Hepatocyte (in vitro differentiated cells): ENCODE measurements around the gene LEUTX. TPM values are rescaled to one million over a fixed set of nuclear protein-coding genes. Genes with fewer than 3 reads are reported as not detected.

Experiments
- DNase-seq: peaks from one replicate; pipeline ENCODE4 v3.0.0-alpha.2; 2016; ENCODE audit warnings: low spot score
- H2AFZ ChIP-seq: fragments of 200-600 bp; sonication (generic); 2 replicates; pipeline ENCODE4 v1.6.0; 2016; ENCODE audit warnings: antibody characterized with exemption, mild to moderate bottlenecking
- H3K27ac ChIP-seq: fragments of 200-600 bp; sonication (generic); 2 replicates; pipeline ENCODE4 v1.5.1; 2016; ENCODE audit warnings: mild to moderate bottlenecking
- H3K27me3 ChIP-seq: fragments of 200-600 bp; sonication (generic); 2 replicates; pipeline ENCODE4 v1.6.1; 2016
- H3K36me3 ChIP-seq: fragments of 200-600 bp; sonication (generic); replicated peaks from 2 replicates; pipeline ENCODE4 v1.5.1; 2016; ENCODE audit warnings: low read depth; ENCODE audit not compliant: insufficient read depth
- H3K4me1 ChIP-seq: fragments of 200-600 bp; sonication (generic); 2 replicates; pipeline ENCODE4 v1.5.1; 2016; ENCODE audit warnings: mild to moderate bottlenecking, moderate library complexity; ENCODE audit not compliant: insufficient read depth
- H3K4me2 ChIP-seq: fragments of 200-600 bp; sonication (generic); 2 replicates; pipeline ENCODE4 v1.6.0; 2016
- H3K4me3 ChIP-seq: fragments of 200-600 bp; sonication (generic); 2 replicates; pipeline ENCODE4 v1.5.1; 2016; ENCODE audit warnings: mild to moderate bottlenecking
- H3K79me2 ChIP-seq: fragments of 200-600 bp; sonication (generic); 2 replicates; pipeline ENCODE4 v1.6.0; 2017; ENCODE audit warnings: mild to moderate bottlenecking
- H3K9me2 ChIP-seq: fragments of 200-600 bp; sonication (generic); replicated peaks from 2 replicates; pipeline ENCODE4 v1.6.0; 2017; ENCODE audit warnings: mild to moderate bottlenecking; ENCODE audit not compliant: insufficient read depth
- H3K9me3 ChIP-seq: fragments of 200-600 bp; sonication (generic); 2 replicates; pipeline ENCODE4 v1.5.1; 2016; ENCODE audit warnings: low read depth, mild to moderate bottlenecking
- H4K20me1 ChIP-seq: fragments of 200-600 bp; sonication (generic); 2 replicates; pipeline ENCODE4 v1.6.0; 2016; ENCODE audit warnings: mild to moderate bottlenecking; ENCODE audit not compliant: insufficient read depth, poor library complexity, severe bottlenecking
- CTCF ChIP-seq: fragments of 200-600 bp; sonication (generic); IDR thresholded peaks from 2 replicates; pipeline ENCODE4 v1.5.1; 2016; ENCODE audit warnings: antibody characterized with exemption, mild to moderate bottlenecking; ENCODE audit not compliant: poor library complexity
- EZH2 ChIP-seq: fragments of 200-600 bp; sonication (generic); IDR thresholded peaks from 2 replicates; pipeline ENCODE4 v1.6.1; 2016; ENCODE audit warnings: antibody characterized with exemption, mild to moderate bottlenecking, borderline replicate concordance
- EZH2phosphoT487 ChIP-seq: fragments of 200-600 bp; sonication (generic); IDR thresholded peaks from one replicate; pipeline ENCODE4 v1.6.1; 2018; ENCODE audit warnings: antibody characterized with exemption, mild to moderate bottlenecking, low read depth, moderate library complexity; ENCODE audit not compliant: unreplicated experiment, severe bottlenecking
- WGBS: methylation state at CpG from one replicate; pipeline ENCODE4 v1.1.6; 2016; ENCODE audit warnings: low lambda C conversion rate; ENCODE audit errors: missing lambda C conversion rate; 5-methylcytosine and 5-hydroxymethylcytosine counted together
- polyA plus RNA-seq: library from polyadenylated mRNA; unstranded; fragments of >200 nt; fragmentation: Nextera tagmentation; extraction: Ambion mirVana; gene quantifications from 2 replicates; pipeline ENCODE4 v1.2.1, GENCODE V29; 2016
- total RNA-seq: library from RNA; depleted of rRNA; stranded (reverse); fragments of >200 nt; gene quantifications from 2 replicates; pipeline ENCODE4 v1.2.3, GENCODE V29; 2014

Gene LEUTX
- total and polyA plus RNA-seq, 2 experiments from 2014 or later = not detected

- Histone ChIP-seq H3K79me2 (peaks cover 3% of the 10 kb centered on the region), H3K9me3 (no peaks in the 10 kb centered on the region), H3K27me3 (no peaks in the 10 kb centered on the region), H3K9me2 (no peaks in the 10 kb centered on the region), H4K20me1 (no peaks in the 10 kb centered on the region), H2AFZ (no peak overlapping the region), H3K27ac (no peak overlapping the region), H3K36me3 (no peaks in the 10 kb centered on the region), H3K4me1 (no peaks in the 10 kb centered on the region), H3K4me2 (no peak overlapping the region), H3K4me3 (no peak overlapping the region)
- no peak for TF ChIP-seq EZH2
- TF ChIP-seq EZH2phosphoT487 = no peak
- TF ChIP-seq CTCF = no peak
- 91% methylated on average over 3 of the region's 3 CpGs for WGBS
- DNase-seq = no peak
Measured at GRCh38 chr19:39819786-39820185, 41.1 kb downstream of the LEUTX start.

- H3K27me3 ChIP-seq = no peaks in the 10 kb centered on the region
- H2AFZ ChIP-seq = no peak overlapping the region
- WGBS = 98% methylated on average over 6 of the region's 6 CpGs
- no peaks in the 10 kb centered on the region for H3K9me2 ChIP-seq
- H3K4me2 ChIP-seq = no peak overlapping the region
- H3K79me2 ChIP-seq = peaks cover 3% of the 10 kb centered on the region
- TF ChIP-seq CTCF (no peak), EZH2phosphoT487 (no peak), EZH2 (no peak)
- no peaks in the 10 kb centered on the region for H3K36me3 ChIP-seq
- no peaks in the 10 kb centered on the region for H4K20me1 ChIP-seq
- no peaks in the 10 kb centered on the region for H3K4me1 ChIP-seq
- no peaks in the 10 kb centered on the region for H3K9me3 ChIP-seq
- no peak for DNase-seq
- no peak overlapping the region for H3K4me3 ChIP-seq
- no peak overlapping the region for H3K27ac ChIP-seq
Measured at GRCh38 chr19:39820696-39821095, 42.0 kb downstream of the LEUTX start.

- no peaks in the 10 kb centered on the region for H4K20me1 ChIP-seq
- H3K36me3 ChIP-seq = no peaks in the 10 kb centered on the region
- WGBS = 42% methylated on average over 7 of the region's 7 CpGs
- H3K27ac ChIP-seq = peak overlapping the region; percentile 21
- H3K4me2 ChIP-seq = peak overlapping the region; percentile 89
- TF ChIP-seq EZH2 (no peak), CTCF (no peak), EZH2phosphoT487 (no peak)
- H3K27me3 ChIP-seq = no peaks in the 10 kb centered on the region
- no peaks in the 10 kb centered on the region for H3K9me2 ChIP-seq
- no peak for DNase-seq
- peak overlapping the region; percentile 34 for H3K4me3 ChIP-seq
- peak overlapping the region; percentile 69 for H2AFZ ChIP-seq
- H3K79me2 ChIP-seq = peaks cover 3% of the 10 kb centered on the region
- no peaks in the 10 kb centered on the region for H3K4me1 ChIP-seq
- no peaks in the 10 kb centered on the region for H3K9me3 ChIP-seq
Measured at GRCh38 chr19:39823686-39824085, 45.0 kb downstream of the LEUTX start.
